ENCODE results near the gene FNDC3A. TPM values are rescaled to one million over a fixed set of nuclear protein-coding genes. Genes with fewer than 3 reads are reported as not detected.

Gene FNDC3A
- total RNA-seq, 1 experiment from 2014 or later: 19.9 TPM

GRCh38 chr13:49254007-49254406, 278.3 kb downstream of the FNDC3A start:
- no peak for DNase-seq (ENCODE audit: low spot score)

- no peak for DNase-seq (ENCODE audit: low spot score)
Observed at GRCh38 chr13:49256841-49257240, 281.1 kb downstream of the FNDC3A start.

- no peak for DNase-seq (ENCODE audit: low spot score)
Observed at GRCh38 chr13:49258089-49258796, 282.5 kb downstream of the FNDC3A start.

Small RNA genes within 50 kb of the gene (small RNA-seq; reads per million reads assigned to genes)
- gene COX7CP1: not detected
- gene RNU6-60P: not detected
- not detected for gene RNY3P2

Other genes starting within 250 kb of the FNDC3A start
- gene MLNR, start 244.4 kb downstream of the FNDC3A start, total RNA-seq (2014; rRNA removed; shearing (Covaris generic)): not detected in 2 replicates

All from HT-29 (cell line).